Progenitor cell of endocrine pancreas (in vitro differentiated cells): Measurements from ENCODE around the gene FXN. TPM values are rescaled to one million over a fixed set of nuclear protein-coding genes. Genes with fewer than 3 reads are reported as not detected.
"Not testable (repeated sequence)": the region's sequence is repeated elsewhere in the genome, so short reads cannot be mapped to it uniquely, and the experiment has no call there.

Experiments used
- DNase-seq: peaks from one replicate; pipeline ENCODE4 v3.0.0; 2021; ENCODE audit warnings: low spot score; ENCODE audit not compliant: unreplicated experiment
- H3K27ac Mint-ChIP-seq: 2 replicates; pipeline ENCODE4 v1.8.0; 2021; ENCODE audit warnings: mild to moderate bottlenecking, moderate library complexity, mixed read lengths
- H3K27me3 Mint-ChIP-seq: 2 replicates; pipeline ENCODE4 v1.8.0; 2021; ENCODE audit warnings: mixed read lengths
- H3K36me3 Mint-ChIP-seq: 2 replicates; pipeline ENCODE4 v1.8.0; 2022; ENCODE audit warnings: mixed read lengths; ENCODE audit not compliant: insufficient read depth
- H3K4me1 Mint-ChIP-seq: 2 replicates; pipeline ENCODE4 v1.8.0; 2021; ENCODE audit warnings: low read depth, mixed read lengths
- H3K4me3 Mint-ChIP-seq: 2 replicates; pipeline ENCODE4 v1.8.0; 2021; ENCODE audit warnings: low read depth, mild to moderate bottlenecking, moderate library complexity, mixed read lengths
- H3K9me3 Mint-ChIP-seq: 2 replicates; pipeline ENCODE4 v1.8.0; 2021; ENCODE audit warnings: low read depth, mixed read lengths
- CTCF ChIP-seq: fragments of 200-600 bp; sonication (generic); IDR thresholded peaks from one replicate; pipeline ENCODE4 v1.5.0; 2021; ENCODE audit warnings: antibody characterized with exemption, mild to moderate bottlenecking; ENCODE audit not compliant: unreplicated experiment
- total RNA-seq: library from RNA; stranded (reverse); gene quantifications from 2 replicates; pipeline ENCODE4 v1.2.1, GENCODE V29; 2021

Gene FXN
- total RNA-seq, 1 donor from 2014 or later, result 25.7 TPM

- Mint-ChIP-seq H3K27ac (no peak overlapping the region), H3K27me3 (no peaks in the 10 kb centered on the region), H3K4me3 (no peak overlapping the region), H3K9me3 (no peaks in the 10 kb centered on the region), H3K36me3 (peaks cover 8% of the 10 kb centered on the region), H3K4me1 (peaks cover 28% of the 10 kb centered on the region)
- DNase-seq, result no peak
- TF ChIP-seq CTCF, result no peak
These were observed 10.3 kb downstream of the FXN start for GRCh38 chr9:69045821-69046220.

DNA sequence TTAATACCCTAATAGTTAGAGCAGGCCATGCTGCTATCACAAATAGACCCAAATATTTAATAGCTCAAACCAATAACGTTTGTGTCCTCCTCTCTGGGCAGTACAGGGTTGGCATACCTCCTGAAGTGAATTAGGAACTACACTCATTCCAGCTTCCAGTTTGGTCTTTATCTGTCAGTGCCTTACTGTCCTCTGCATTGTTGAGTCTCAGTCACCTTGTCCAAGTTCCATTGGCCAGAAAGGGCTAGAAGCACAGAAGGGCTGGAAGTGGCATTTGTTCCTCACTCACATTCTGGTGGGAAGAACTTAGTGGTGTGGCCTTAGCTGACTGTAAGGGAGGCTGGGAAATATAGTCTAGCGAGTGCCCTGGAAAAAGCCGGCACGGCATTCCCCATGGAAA is 11.2 kb downstream of the FXN start:
- Mint-ChIP-seq H3K4me3 (no peak overlapping the region), H3K27me3 (no peaks in the 10 kb centered on the region), H3K9me3 (no peaks in the 10 kb centered on the region), H3K4me1 (peaks cover 28% of the 10 kb centered on the region), H3K36me3 (peaks cover 8% of the 10 kb centered on the region), H3K27ac (no peak overlapping the region)
- TF ChIP-seq CTCF, result no peak
- DNase-seq, result no peak

DNA sequence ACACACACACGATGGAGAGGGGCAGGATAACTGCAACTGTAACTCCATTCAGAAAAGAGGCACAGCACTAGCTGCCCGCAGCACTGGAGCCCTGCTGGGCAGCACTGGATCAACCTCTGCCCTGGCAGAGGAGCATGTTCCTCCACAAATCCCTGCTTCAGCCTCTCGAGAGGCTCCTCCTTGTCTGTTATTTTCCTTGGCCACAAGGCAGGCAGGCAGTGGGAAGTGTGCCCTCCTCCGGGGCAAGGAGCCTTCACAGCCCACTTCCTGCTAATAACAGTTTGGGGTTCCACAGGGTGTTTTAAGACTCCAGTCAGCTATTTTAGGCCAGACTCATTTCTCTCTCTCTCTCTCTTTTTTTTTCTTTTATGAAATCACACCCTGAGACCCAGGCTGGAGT is 11.8 kb downstream of the FXN start:
- no peaks in the 10 kb centered on the region for H3K27me3 Mint-ChIP-seq
- no peak for DNase-seq
- H3K27ac Mint-ChIP-seq, result no peak overlapping the region
- peaks cover 8% of the 10 kb centered on the region for H3K36me3 Mint-ChIP-seq
- no peak for TF ChIP-seq CTCF
- H3K4me1 Mint-ChIP-seq, result peaks cover 25% of the 10 kb centered on the region
- H3K4me3 Mint-ChIP-seq, result no peak overlapping the region
- no peaks in the 10 kb centered on the region for H3K9me3 Mint-ChIP-seq

- TF ChIP-seq CTCF, result no peak
- H3K27ac Mint-ChIP-seq, result no peak overlapping the region
- no peak for DNase-seq
- peaks cover 11% of the 10 kb centered on the region for H3K36me3 Mint-ChIP-seq
- H3K9me3 Mint-ChIP-seq, result no peaks in the 10 kb centered on the region
- H3K27me3 Mint-ChIP-seq, result no peaks in the 10 kb centered on the region
- H3K4me3 Mint-ChIP-seq, result no peak overlapping the region
- peaks cover 16% of the 10 kb centered on the region for H3K4me1 Mint-ChIP-seq
These were observed 13.5 kb downstream of the FXN start for GRCh38 chr9:69049094-69049493.

GRCh38 chr9:69050936-69051335 is 15.4 kb downstream of the FXN start:
- H3K4me1 Mint-ChIP-seq, H3K9me3 Mint-ChIP-seq, H3K27me3 Mint-ChIP-seq, H3K4me3 Mint-ChIP-seq, H3K27ac Mint-ChIP-seq, DNase-seq: not testable (repeated sequence)
- peaks cover 11% of the 10 kb centered on the region for H3K36me3 Mint-ChIP-seq

DNA sequence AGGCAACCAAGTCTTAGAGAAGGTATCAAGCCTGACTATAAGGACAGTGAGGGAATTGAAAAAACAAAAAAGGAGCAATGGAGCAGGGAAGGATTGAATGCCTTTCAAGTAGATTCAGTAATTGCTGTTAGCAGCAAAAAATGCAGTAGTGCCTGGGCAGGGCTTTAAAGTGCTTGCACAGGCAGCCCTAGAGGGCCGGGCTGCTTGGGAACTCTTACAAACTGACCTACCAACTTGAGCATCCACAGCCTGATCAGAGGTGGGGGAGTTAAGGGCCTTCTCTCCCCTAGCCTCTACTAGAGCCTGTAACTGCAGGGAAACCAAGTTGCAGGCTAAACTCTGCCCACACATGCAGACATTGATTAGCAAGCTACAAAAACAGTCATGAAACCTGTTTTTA is 19.4 kb downstream of the FXN start:
- H3K27ac Mint-ChIP-seq, result no peak overlapping the region
- peaks cover 21% of the 10 kb centered on the region for H3K36me3 Mint-ChIP-seq
- TF ChIP-seq CTCF, result no peak
- H3K9me3 Mint-ChIP-seq, result no peaks in the 10 kb centered on the region
- H3K4me1 Mint-ChIP-seq, result no peaks in the 10 kb centered on the region
- no peak for DNase-seq
- H3K4me3 Mint-ChIP-seq, result no peak overlapping the region
- H3K27me3 Mint-ChIP-seq, result no peaks in the 10 kb centered on the region
